Pancreas (tissue), 10 donors: ENCODE measurements around the gene PAQR8. TPM values are rescaled to one million over a fixed set of nuclear protein-coding genes. Genes with fewer than 3 reads are reported as not detected.

Experiments
- ATAC-seq, 4 donors: fragments of 200-7000 bp; cut with Tn5 transposase; one replicate each; pipeline versions ENCODE4 v1.8.0 to v1.9.1; 2020; ENCODE audit warnings: mild to moderate bottlenecking in 4 of 4, moderate library complexity in 4 of 4
- DNase-seq, 6 donors: peaks; one replicate each; pipeline ENCODE4 v3.0.0-alpha.2; 2020
- FAIRE-seq: peaks from 2 replicates; lab custom pipeline; 2012; peaks lifted over from hg19 to GRCh38; lab: Jason Lieb, UNC
- H3K27ac ChIP-seq, 4 donors: fragments of 200-600 bp; sonication (generic); 1 replicate in 3 of 4; 2 replicates in 1 of 4; pipeline versions ENCODE4 v1.5.0 to v1.8.0; 2020
- H3K27me3 ChIP-seq, 4 donors: fragments of 200-600 bp; one replicate each; pipeline ENCODE4 v1.8.0; 2021
- H3K36me3 ChIP-seq, 3 donors: fragments of 200-600 bp; sonication (generic) in 1 of 3; one replicate each; pipeline versions ENCODE4 v1.5.0 to v1.8.0; 2020 to 2021
- H3K4me1 ChIP-seq, 3 donors: fragments of 200-600 bp; one replicate each; pipeline ENCODE4 v1.8.0; 2021
- H3K4me3 ChIP-seq, 4 donors: fragments of 200-600 bp; sonication (generic) in 2 of 4; one replicate each; pipeline versions ENCODE4 v1.5.0 to v1.8.0; 2020 to 2021
- H3K9me3 ChIP-seq, 4 donors: fragments of 200-600 bp; one replicate each; pipeline ENCODE4 v1.8.0; 2021
- CTCF ChIP-seq, 4 donors: fragments of 200-600 bp; sonication (generic) in 3 of 4; IDR thresholded peaks; one replicate each; pipeline versions ENCODE4 v1.5.0 to v1.8.0; 2021; ENCODE audit warnings: antibody characterized with exemption in 4 of 4
- WGBS, 2 donors: extraction: QIAGEN DNeasy Blood & Tissue Kit; methylation state at CpG; one replicate each; pipeline ENCODE4 v1.1.7; 2013; 5-methylcytosine and 5-hydroxymethylcytosine counted together
- intact Hi-C, 3 donors: fragments of 100-400 bp; cut with DNase I; formaldehyde crosslinking; loops; one replicate each; pipeline versions ENCODE4 v1.11.1 to v1.14.2; 2022
- polyA plus RNA-seq, 2 donors: library from polyadenylated mRNA; stranded (reverse); fragments of 200-250 nt; gene quantifications; one replicate each; pipeline ENCODE4 v1.2.3, GENCODE V29; 2013
- total RNA-seq, 6 donors: library from RNA; stranded (reverse); fragmentation: NEBNext Ultra II Directional in 4 of 6; extraction: Animal tissue kit (Norgen Biotek cat#: 25700) in 4 of 6; gene quantifications; one replicate each; pipeline versions ENCODE4 v1.2.1 to v1.2.4, GENCODE V29; 2021 to 2023
- donor health status: healthy with polysubstance abuse.
- donor health status: DM: no; HTN: no; CAD: no; lungs with moderate emphysema.
- donor health status: DM: no; HTN: no; CAD: no.
- donor health status: control.
- donor health status: control.
- donor health status: Bipolar disorder and iron deficiency.
- donor health status: DM: yes; HTN: yes; CAD: no.
- donor health status: DM: no; HTN: no; CAD: no.
- donor health status: DM: no; HTN: no; CAD: no.
- donor health status: DM: yes; HTN: yes; CAD: no.

The PAQR8 gene
- total and polyA plus RNA-seq, 8 donors = 0.71 to 6.1 (median 2.0) TPM

- no peaks in the 10 kb centered on the region for H3K9me3 ChIP-seq
- H3K27me3 ChIP-seq = no peaks in the 10 kb centered on the region
- DNase-seq = peak in 1 of 6 donors; percentile 49
- ATAC-seq = peak in 3 of 4 donors; percentile 39 to 42 (median 39)
- H3K4me3 ChIP-seq = no peak overlapping the region
- H3K4me1 ChIP-seq = peaks cover 0 to 3% (median 0%) of the 10 kb centered on the region in 3 donors
- intact Hi-C loops = loop anchor here in 1 of 3 donors (5.0 to 10.0 kb wide), 2 partner anchors 178 to 246 kb away; no protein-coding TSS in a partner anchor
- no peak for FAIRE-seq
- H3K36me3 ChIP-seq = no peaks in the 10 kb centered on the region
- H3K27ac ChIP-seq = no peak overlapping the region
- TF ChIP-seq CTCF (IDR thresholded peaks at IDR 0.05) = peak; percentile 37 to 81 (median 69)
- 0% methylated on average over 1 of the region's 1 CpG for WGBS, 2 donors
These were observed 54.7 kb downstream of the PAQR8 start for GRCh38 chr6:52416629-52417151.

- no peak for DNase-seq
- 78 to 80% methylated on average over 5 of the region's 5 CpGs for WGBS, 2 donors
- Histone ChIP-seq H3K4me3 (no peak overlapping the region), H3K36me3 (no peaks in the 10 kb centered on the region), H3K4me1 (peaks cover 0 to 3% (median 0%) of the 10 kb centered on the region in 3 donors), H3K27ac (no peak overlapping the region), H3K9me3 (no peaks in the 10 kb centered on the region), H3K27me3 (no peaks in the 10 kb centered on the region)
- FAIRE-seq = no peak
- no peak for TF ChIP-seq CTCF (IDR thresholded peaks at IDR 0.05)
- intact Hi-C loops = loop anchor here in 1 of 3 donors (5.0 to 10.0 kb wide), 2 partner anchors 177 to 245 kb away; no protein-coding TSS in a partner anchor
- no peak for ATAC-seq
These were observed 55.7 kb downstream of the PAQR8 start for GRCh38 chr6:52417675-52418111.

GRCh38 chr6:52418606-52419005, 56.7 kb downstream of the PAQR8 start:
- no peak for FAIRE-seq
- ATAC-seq = no peak
- H3K4me1 ChIP-seq = peaks cover 0 to 3% (median 0%) of the 10 kb centered on the region in 3 donors
- intact Hi-C loops = loop anchor here in 1 of 3 donors (5.0 to 10.0 kb wide), 2 partner anchors 176 to 244 kb away; no protein-coding TSS in a partner anchor
- WGBS, 2 donors = 69 to 78% methylated on average over 2 of the region's 2 CpGs
- H3K27me3 ChIP-seq = no peaks in the 10 kb centered on the region
- H3K36me3 ChIP-seq = no peaks in the 10 kb centered on the region
- H3K4me3 ChIP-seq = no peak overlapping the region
- TF ChIP-seq CTCF (IDR thresholded peaks at IDR 0.05) = no peak
- H3K9me3 ChIP-seq = no peaks in the 10 kb centered on the region
- no peak for DNase-seq
- H3K27ac ChIP-seq = no peak overlapping the region

GRCh38 chr6:52419809-52420667, 58.1 kb downstream of the PAQR8 start, which contains the start of gene EFHC1:
Gene EFHC1 (plus strand): TSS chr6:52420342. CDS start chr6:52420411, 69 bp downstream.
- ATAC-seq = peak; percentile 96 to 99 (median 98)
- peak within 1 kb of the TSS in 3 of 4 donors; percentile 64 to 80 (median 73) for H3K27ac ChIP-seq
- intact Hi-C loops = loop anchor here in 1 of 3 donors (5.0 to 10.0 kb wide), 2 partner anchors 175 to 242 kb away; no protein-coding TSS in a partner anchor
- H3K4me1 ChIP-seq = peaks cover 0 to 3% (median 0%) of the 10 kb centered on the region in 3 donors
- DNase-seq = peak; percentile 97 to 100 (median 99)
- no peak for TF ChIP-seq CTCF (IDR thresholded peaks at IDR 0.05)
- peak within 1 kb of the TSS; percentile 49 to 93 (median 64) for H3K4me3 ChIP-seq
- no peaks in the 10 kb centered on the region for H3K9me3 ChIP-seq
- no peak for FAIRE-seq
- 0 to 1% methylated on average over 55 to 57 of the region's 57 CpGs for whole genome bisulfite sequencing, 2 donors
- H3K27me3 ChIP-seq = no peaks in the 10 kb centered on the region
- H3K36me3 ChIP-seq = no peaks in the 10 kb centered on the region
